Ishikawa (cell line): Measurements from ENCODE around the gene MAP3K5.

Source experiments
- CEBPB ChIP-seq: IDR thresholded peaks from 2 replicates; pipeline ENCODE4 v1.6.1; 2012
- CREB1 ChIP-seq: IDR thresholded peaks from 2 replicates; pipeline ENCODE4 v1.6.1; 2012; ENCODE audit warnings: low read depth
- EGR1 ChIP-seq: IDR thresholded peaks from 2 replicates; pipeline ENCODE4 v1.6.1; 2012
- EP300 ChIP-seq: IDR thresholded peaks from 2 replicates; pipeline ENCODE4 v1.6.1; 2012; ENCODE audit warnings: borderline replicate concordance
- FOXM1 ChIP-seq: IDR thresholded peaks from 2 replicates; pipeline ENCODE4 v1.6.1; 2012; ENCODE audit warnings: low read depth, borderline replicate concordance
- NFIC ChIP-seq: IDR thresholded peaks from 2 replicates; pipeline ENCODE4 v1.6.1; 2012
- RAD21 ChIP-seq: IDR thresholded peaks from 2 replicates; pipeline ENCODE4 v1.6.1; 2012; ENCODE audit warnings: low read depth
- TAF1 ChIP-seq: IDR thresholded peaks from 2 replicates; pipeline ENCODE4 v1.6.1; 2012; ENCODE audit warnings: low read depth, mild to moderate bottlenecking
- TCF12 ChIP-seq: IDR thresholded peaks from 2 replicates; pipeline ENCODE4 v1.6.1; 2012; ENCODE audit warnings: low read depth
- TEAD4 ChIP-seq: IDR thresholded peaks from 2 replicates; pipeline ENCODE4 v1.6.1; 2012
- USF1 ChIP-seq: IDR thresholded peaks from 2 replicates; pipeline ENCODE4 v1.6.1; 2012
- YY1 ChIP-seq: IDR thresholded peaks from 2 replicates; pipeline ENCODE4 v1.6.1; 2012; ENCODE audit warnings: low read depth
- ZBTB7A ChIP-seq: IDR thresholded peaks from 2 replicates; pipeline ENCODE4 v1.6.1; 2012; ENCODE audit warnings: low read depth
- TF ChIP-seq, protein P1 (sequence below): IDR thresholded peaks from 2 replicates; pipeline ENCODE4 v1.6.1; 2012
- TF ChIP-seq, protein P2 (sequence below): IDR thresholded peaks from 2 replicates; pipeline ENCODE4 v1.6.1; 2012; ENCODE audit warnings: low read depth, mild to moderate bottlenecking

Gene MAP3K5

GRCh38 chr6:136820561-136820960, 28.3 kb upstream of the MAP3K5 start:
- TF ChIP-seq TCF12 (no peak), FOXM1 (no peak), YY1 (no peak), USF1 (no peak), ZBTB7A (no peak), CEBPB (no peak), TEAD4 (no peak), CREB1 (no peak), RAD21 (no peak)
- TF ChIP-seq, protein P1, sequence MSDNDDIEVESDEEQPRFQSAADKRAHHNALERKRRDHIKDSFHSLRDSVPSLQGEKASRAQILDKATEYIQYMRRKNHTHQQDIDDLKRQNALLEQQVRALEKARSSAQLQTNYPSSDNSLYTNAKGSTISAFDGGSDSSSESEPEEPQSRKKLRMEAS: no peak
- TF ChIP-seq, protein P2, sequence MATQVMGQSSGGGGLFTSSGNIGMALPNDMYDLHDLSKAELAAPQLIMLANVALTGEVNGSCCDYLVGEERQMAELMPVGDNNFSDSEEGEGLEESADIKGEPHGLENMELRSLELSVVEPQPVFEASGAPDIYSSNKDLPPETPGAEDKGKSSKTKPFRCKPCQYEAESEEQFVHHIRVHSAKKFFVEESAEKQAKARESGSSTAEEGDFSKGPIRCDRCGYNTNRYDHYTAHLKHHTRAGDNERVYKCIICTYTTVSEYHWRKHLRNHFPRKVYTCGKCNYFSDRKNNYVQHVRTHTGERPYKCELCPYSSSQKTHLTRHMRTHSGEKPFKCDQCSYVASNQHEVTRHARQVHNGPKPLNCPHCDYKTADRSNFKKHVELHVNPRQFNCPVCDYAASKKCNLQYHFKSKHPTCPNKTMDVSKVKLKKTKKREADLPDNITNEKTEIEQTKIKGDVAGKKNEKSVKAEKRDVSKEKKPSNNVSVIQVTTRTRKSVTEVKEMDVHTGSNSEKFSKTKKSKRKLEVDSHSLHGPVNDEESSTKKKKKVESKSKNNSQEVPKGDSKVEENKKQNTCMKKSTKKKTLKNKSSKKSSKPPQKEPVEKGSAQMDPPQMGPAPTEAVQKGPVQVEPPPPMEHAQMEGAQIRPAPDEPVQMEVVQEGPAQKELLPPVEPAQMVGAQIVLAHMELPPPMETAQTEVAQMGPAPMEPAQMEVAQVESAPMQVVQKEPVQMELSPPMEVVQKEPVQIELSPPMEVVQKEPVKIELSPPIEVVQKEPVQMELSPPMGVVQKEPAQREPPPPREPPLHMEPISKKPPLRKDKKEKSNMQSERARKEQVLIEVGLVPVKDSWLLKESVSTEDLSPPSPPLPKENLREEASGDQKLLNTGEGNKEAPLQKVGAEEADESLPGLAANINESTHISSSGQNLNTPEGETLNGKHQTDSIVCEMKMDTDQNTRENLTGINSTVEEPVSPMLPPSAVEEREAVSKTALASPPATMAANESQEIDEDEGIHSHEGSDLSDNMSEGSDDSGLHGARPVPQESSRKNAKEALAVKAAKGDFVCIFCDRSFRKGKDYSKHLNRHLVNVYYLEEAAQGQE: no peak

DNA sequence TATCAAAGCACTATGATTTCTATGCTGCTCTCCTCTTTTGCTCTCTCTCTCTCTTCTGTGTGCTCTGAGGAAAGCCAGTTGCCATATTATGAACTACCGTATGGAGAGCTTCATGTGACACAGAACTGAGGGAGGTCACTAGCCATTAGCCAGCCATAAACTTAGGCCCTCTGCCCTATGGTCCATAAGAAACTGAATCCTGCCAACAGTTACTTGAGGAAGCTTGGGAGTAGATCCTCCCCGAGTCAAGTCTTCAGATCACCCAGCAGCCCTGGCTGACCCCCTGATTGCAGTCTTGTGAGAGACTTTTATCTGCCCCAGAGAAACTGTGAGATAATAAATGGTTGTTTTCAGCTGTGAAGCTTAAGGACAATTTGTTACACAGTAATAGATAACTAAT, 24.4 kb upstream of the MAP3K5 start:
- no peak for TF ChIP-seq FOXM1
- TF ChIP-seq, protein P2: no peak
- no peak for TF ChIP-seq EGR1
- TF ChIP-seq YY1: no peak
- no peak for TF ChIP-seq TEAD4
- no peak for TF ChIP-seq ZBTB7A
- TF ChIP-seq CEBPB: no peak
- TF ChIP-seq EP300: no peak
- TF ChIP-seq RAD21: no peak
- TF ChIP-seq, protein P1: no peak
- TF ChIP-seq CREB1: no peak

DNA sequence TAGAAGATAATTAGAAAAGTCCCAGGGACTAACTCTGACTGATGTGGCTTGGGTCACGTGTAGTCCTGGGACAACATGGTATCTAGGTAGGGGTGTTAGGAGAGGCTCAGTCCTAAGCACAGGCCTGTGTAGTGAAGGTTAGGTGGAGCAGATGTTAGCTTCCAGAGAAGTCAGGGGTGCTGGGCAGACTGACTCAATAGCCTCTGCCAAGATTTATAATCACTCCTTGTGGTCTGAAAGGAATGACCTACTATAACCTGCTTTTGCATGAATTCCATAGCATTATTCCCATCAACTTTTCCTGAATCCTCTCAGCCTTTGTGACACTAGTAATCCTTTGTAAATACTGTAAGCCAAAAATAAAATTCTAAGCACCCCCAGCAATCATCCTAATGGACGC, 19.9 kb upstream of the MAP3K5 start:
- TF ChIP-seq TAF1 (no peak), EP300 (no peak), RAD21 (no peak), FOXM1 (no peak), EGR1 (no peak), NFIC (no peak)

GRCh38 chr6:136811272-136811671, 19.0 kb upstream of the MAP3K5 start:
- no peak for TF ChIP-seq CEBPB
- TF ChIP-seq USF1: no peak
- TF ChIP-seq, protein P1: no peak
- no peak for TF ChIP-seq RAD21
- no peak for TF ChIP-seq YY1
- TF ChIP-seq EP300: no peak
- TF ChIP-seq FOXM1: no peak

DNA sequence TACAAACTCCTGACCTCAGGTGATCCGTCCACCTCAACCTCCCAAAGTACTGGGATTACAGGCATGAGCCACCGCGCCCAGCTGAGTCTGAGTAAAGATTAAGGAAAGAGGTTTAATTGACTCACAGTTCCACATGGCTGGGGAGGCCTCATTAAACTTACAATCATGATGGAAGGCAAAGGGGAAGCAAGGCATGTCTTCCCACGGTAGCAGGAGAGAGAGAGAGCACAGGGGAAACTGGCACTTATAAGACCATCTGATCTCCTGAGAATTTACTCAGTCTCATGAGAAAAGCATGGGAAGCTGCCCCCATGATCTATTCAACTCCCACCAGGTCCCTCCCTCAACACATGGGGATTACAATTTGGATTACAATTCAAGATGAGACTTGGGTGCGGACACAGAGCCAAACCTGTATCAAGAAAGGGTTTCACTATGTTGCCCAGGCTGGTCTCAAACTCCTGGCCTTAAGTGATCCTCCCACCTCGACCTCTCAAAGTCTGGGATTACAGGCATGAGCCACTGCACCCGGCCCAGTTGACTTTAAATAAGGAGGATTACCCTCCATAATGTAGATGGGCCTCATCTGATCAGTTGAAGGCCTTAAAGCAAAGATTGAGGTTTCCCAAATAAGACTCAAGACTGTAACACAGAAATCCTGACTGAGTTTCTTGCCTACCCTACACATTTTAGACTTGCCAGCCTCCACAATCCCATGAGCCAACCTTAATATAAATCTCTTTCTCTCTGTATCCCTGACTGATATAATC, 17.0 kb upstream of the MAP3K5 start:
- no peak for TF ChIP-seq NFIC
- no peak for TF ChIP-seq TCF12
- TF ChIP-seq CEBPB: no peak
- no peak for TF ChIP-seq ZBTB7A
- TF ChIP-seq EGR1: no peak
- TF ChIP-seq RAD21: no peak
- no peak for TF ChIP-seq YY1
- TF ChIP-seq, protein P2: no peak
- no peak for TF ChIP-seq CREB1
- TF ChIP-seq FOXM1: no peak
- no peak for TF ChIP-seq TEAD4
- no peak for TF ChIP-seq TAF1
- TF ChIP-seq USF1: no peak
- TF ChIP-seq, protein P1: no peak
- no peak for TF ChIP-seq EP300
